ENCODE measurements around the gene LRRC4C.

Gene LRRC4C

GRCh38 chr11:40104941-40105550, 1354.4 kb downstream of the LRRC4C start:
- Mint-ChIP-seq H3K27me3 (no peaks in the 10 kb centered on the region), H3K9me3 (peaks cover 8 to 17% of the 10 kb centered on the region in 2 donors), H3K4me1 (ENCODE audit: low read depth in 2 of 2) (no peaks in the 10 kb centered on the region), H3K4me3 (no peak overlapping the region), H3K27ac (no peak overlapping the region), H3K36me3 (ENCODE audit: insufficient read depth) (no peaks in the 10 kb centered on the region)
- DNase-seq (no peak), ATAC-seq (replicated peaks) (no peak)

DNA sequence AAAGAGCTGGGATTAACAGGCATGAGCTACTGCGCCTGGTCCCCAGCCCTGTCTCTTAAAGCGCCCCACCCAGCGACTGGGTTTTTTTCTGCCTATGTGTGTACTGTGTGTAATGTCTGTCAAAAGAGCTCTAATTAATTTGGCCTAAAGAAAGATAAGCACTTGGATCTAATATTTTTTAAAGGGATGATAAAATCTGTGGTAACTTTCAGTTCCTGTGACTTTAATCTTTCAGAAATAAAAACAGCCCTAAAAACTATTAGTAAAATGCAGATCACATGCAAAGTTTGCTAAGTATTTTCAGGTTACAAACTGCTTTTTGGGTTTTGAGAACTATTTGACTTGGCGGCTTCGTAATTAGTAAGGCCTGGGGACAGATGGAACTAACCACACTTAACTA, 1358.7 kb downstream of the LRRC4C start:
- no peak overlapping the region for H3K27ac Mint-ChIP-seq
- no peaks in the 10 kb centered on the region for H3K4me1 Mint-ChIP-seq (ENCODE audit: low read depth in 2 of 2)
- H3K27me3 Mint-ChIP-seq = no peaks in the 10 kb centered on the region
- H3K4me3 Mint-ChIP-seq = no peak overlapping the region
- peaks cover 5 to 11% of the 10 kb centered on the region in 2 donors for H3K9me3 Mint-ChIP-seq
- DNase-seq = no peak
- no peak for ATAC-seq (replicated peaks)
- H3K36me3 Mint-ChIP-seq (ENCODE audit: insufficient read depth) = no peaks in the 10 kb centered on the region

DNA sequence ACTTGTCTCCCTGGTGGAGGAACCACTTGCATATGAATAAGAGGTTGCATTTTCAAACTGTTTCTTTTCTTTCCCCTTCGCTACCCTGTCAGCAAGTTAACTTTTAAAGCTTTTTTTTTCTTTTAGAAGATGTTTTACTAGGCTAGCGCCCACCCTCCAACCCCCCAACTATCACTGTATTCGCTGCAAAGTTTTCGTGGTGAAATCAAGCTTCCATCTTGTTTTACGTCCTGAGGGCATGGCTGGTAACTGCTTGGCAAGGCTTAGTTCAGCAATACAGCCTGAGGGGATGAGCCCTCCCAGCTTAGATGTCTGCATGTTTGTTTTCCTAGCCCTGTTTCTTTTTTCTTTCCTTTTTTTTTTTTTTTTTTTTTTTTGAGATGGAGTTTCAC, 1359.3 kb downstream of the LRRC4C start:
- Mint-ChIP-seq H3K4me3 (no peak overlapping the region), H3K4me1 (ENCODE audit: low read depth in 2 of 2) (no peaks in the 10 kb centered on the region), H3K27me3 (no peaks in the 10 kb centered on the region), H3K36me3 (ENCODE audit: insufficient read depth) (no peaks in the 10 kb centered on the region), H3K9me3 (peaks cover 3 to 4% of the 10 kb centered on the region in 2 donors), H3K27ac (no peak overlapping the region)
- ATAC-seq (replicated peaks) (no peak), DNase-seq (no peak)

GRCh38 chr11:40099426-40100161, 1359.9 kb downstream of the LRRC4C start:
- DNase-seq (no peak), ATAC-seq (replicated peaks) (no peak)
- Mint-ChIP-seq H3K9me3 (peaks cover 0 to 3% of the 10 kb centered on the region in 2 donors), H3K4me1 (ENCODE audit: low read depth in 2 of 2) (no peaks in the 10 kb centered on the region), H3K36me3 (ENCODE audit: insufficient read depth) (no peaks in the 10 kb centered on the region), H3K27me3 (no peaks in the 10 kb centered on the region), H3K27ac (no peak overlapping the region), H3K4me3 (no peak overlapping the region)

DNA sequence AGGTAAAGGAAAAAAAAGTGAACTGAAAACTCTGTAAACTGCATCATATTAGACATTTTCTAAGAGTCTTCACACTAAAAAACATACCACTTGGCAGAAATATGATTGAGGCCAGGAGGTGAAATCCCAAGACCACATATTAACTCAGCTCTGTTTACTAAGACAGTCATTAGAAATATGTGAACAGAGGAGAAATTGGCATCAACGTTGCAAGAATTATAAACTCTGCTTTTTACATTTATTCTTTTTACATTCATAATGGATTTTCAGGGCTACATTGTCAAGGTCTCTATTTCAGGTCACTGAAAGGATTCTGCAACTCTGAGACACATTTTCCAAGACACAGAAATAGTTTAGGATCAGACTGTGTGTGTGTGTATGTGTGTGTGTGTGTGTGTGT, 1364.0 kb downstream of the LRRC4C start:
- H3K36me3 Mint-ChIP-seq (ENCODE audit: insufficient read depth) = no peaks in the 10 kb centered on the region
- ATAC-seq (replicated peaks) (no peak), DNase-seq (no peak)

DNA sequence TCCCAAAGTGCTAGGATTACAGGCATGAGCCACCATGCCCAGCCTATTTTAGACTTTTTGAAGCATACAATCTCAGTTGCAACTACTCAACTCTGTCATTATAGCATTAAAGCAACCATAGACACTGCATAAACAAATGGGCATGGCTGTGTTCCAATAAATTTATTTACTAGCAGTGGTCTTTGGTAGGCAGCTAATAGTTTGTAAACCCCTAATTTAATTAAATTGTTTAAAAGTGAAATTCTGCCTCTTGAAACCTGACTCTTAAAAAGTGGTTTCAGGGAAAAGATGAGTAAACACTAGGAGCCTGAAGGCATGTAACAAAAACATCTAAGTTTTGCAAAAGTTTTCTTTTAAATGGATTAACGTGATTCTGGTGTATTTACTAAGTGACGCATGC, 1364.5 kb downstream of the LRRC4C start:
- Mint-ChIP-seq H3K4me3 (no peak overlapping the region), H3K4me1 (ENCODE audit: low read depth in 2 of 2) (no peaks in the 10 kb centered on the region), H3K27ac (no peak overlapping the region), H3K36me3 (ENCODE audit: insufficient read depth) (no peaks in the 10 kb centered on the region), H3K9me3 (peaks cover 0 to 7% of the 10 kb centered on the region in 2 donors), H3K27me3 (no peaks in the 10 kb centered on the region)
- DNase-seq (no peak), ATAC-seq (replicated peaks) (no peak)

More for the DNA sequence above, 1364.0 kb downstream of the LRRC4C start:
- Mint-ChIP-seq H3K4me3 (no peak overlapping the region), H3K4me1 (ENCODE audit: low read depth in 2 of 2) (no peaks in the 10 kb centered on the region), H3K9me3 (peaks cover 0 to 7% of the 10 kb centered on the region in 2 donors), H3K27ac (no peak overlapping the region), H3K27me3 (no peaks in the 10 kb centered on the region)

DNA sequence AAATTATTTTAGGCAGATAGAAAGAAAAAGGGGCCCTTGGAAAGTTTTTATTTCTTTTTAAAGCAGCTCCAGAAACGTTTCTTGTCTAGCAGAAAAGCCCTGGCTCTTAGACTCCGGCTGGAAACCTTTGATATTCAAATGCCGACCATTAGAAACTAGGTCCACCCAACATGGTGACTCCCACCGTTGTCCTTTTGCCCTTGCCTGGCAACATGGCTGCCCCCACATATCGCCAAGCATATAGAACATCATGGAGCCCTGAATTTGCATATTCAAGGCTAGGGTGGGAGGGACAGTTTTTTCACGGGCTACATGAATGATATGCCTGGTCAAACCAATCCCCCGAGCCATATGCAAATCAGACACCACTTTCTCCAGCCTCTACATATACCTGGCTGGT, 1379.0 kb downstream of the LRRC4C start:
- no peak for ATAC-seq (replicated peaks)
- Mint-ChIP-seq H3K36me3 (ENCODE audit: insufficient read depth) (no peaks in the 10 kb centered on the region), H3K27me3 (no peaks in the 10 kb centered on the region), H3K4me1 (ENCODE audit: low read depth in 2 of 2) (no peaks in the 10 kb centered on the region), H3K4me3 (no peak overlapping the region), H3K27ac (no peak overlapping the region), H3K9me3 (peaks cover 18 to 33% of the 10 kb centered on the region in 2 donors)
- no peak for DNase-seq
